ENCODE data around the gene CENPM. TPM values are rescaled to one million over a fixed set of nuclear protein-coding genes. Genes with fewer than 3 reads are reported as not detected.

CENPM gene
- total RNA-seq, 2 donors from 2014 or later, result 10.3 to 10.8 TPM

GRCh38 chr22:41966607-41967240 lies 19.8 kb upstream of the CENPM start:
- H3K4me1 ChIP-seq (replicated peaks), result no peaks in the 10 kb centered on the region
- TF ChIP-seq POLR2A (IDR thresholded peaks at IDR 0.05), result no peak
- no peak for TF ChIP-seq POLR2AphosphoS5 (IDR thresholded peaks at IDR 0.05)
- TF ChIP-seq CTCF (IDR thresholded peaks at IDR 0.05), result peak in 2 of 4 experiments; percentile 15 to 30
- WGBS, result 47% methylated on average over 8 of the region's 8 CpGs
- intact Hi-C loops (cut with DNase I), result loop anchor here (10.0 kb wide), 1 partner anchor 468 kb away; the partner anchor contains the start of gene NFAM1
- no peaks in the 10 kb centered on the region for H3K36me3 ChIP-seq
- no peaks in the 10 kb centered on the region for H3K27me3 ChIP-seq (replicated peaks; ENCODE audit: insufficient read depth)
- peak; percentile 28 for DNase-seq (ENCODE audit: low spot score)
- H3K4me3 ChIP-seq, result no peak overlapping the region
- no peak overlapping the region for H3K27ac ChIP-seq
- H3K9me3 ChIP-seq, result no peaks in the 10 kb centered on the region

- Histone ChIP-seq H3K36me3 (no peaks in the 10 kb centered on the region), H3K9me3 (no peaks in the 10 kb centered on the region), H3K4me3 (no peak overlapping the region), H3K4me1 (replicated peaks) (no peaks in the 10 kb centered on the region), H3K27ac (no peak overlapping the region), H3K27me3 (replicated peaks; ENCODE audit: insufficient read depth) (no peaks in the 10 kb centered on the region)
- no peak for DNase-seq (ENCODE audit: low spot score)
- TF ChIP-seq CTCF (IDR thresholded peaks at IDR 0.05) (no peak), POLR2A (IDR thresholded peaks at IDR 0.05) (no peak), POLR2AphosphoS5 (IDR thresholded peaks at IDR 0.05) (no peak)
- intact Hi-C loops (cut with DNase I), result loop anchor here (10.0 kb wide), 1 partner anchor 469 kb away; the partner anchor contains the start of gene NFAM1
- 98% methylated on average over 2 of the region's 2 CpGs for WGBS
Measured at GRCh38 chr22:41966225-41966606, 19.3 kb upstream of the CENPM start.

GRCh38 chr22:41964112-41964491 lies 17.1 kb upstream of the CENPM start:
- no peaks in the 10 kb centered on the region for H3K9me3 ChIP-seq
- no peaks in the 10 kb centered on the region for H3K27me3 ChIP-seq (replicated peaks; ENCODE audit: insufficient read depth)
- DNase-seq (ENCODE audit: low spot score), result no peak
- no peak for TF ChIP-seq CTCF (IDR thresholded peaks at IDR 0.05)
- no peaks in the 10 kb centered on the region for H3K36me3 ChIP-seq
- 45% methylated on average over 5 of the region's 5 CpGs for WGBS
- H3K27ac ChIP-seq, result no peak overlapping the region
- no peak overlapping the region for H3K4me3 ChIP-seq
- H3K4me1 ChIP-seq (replicated peaks), result no peaks in the 10 kb centered on the region
- intact Hi-C loops (cut with DNase I), result loop anchor here (10.0 kb wide), 1 partner anchor 471 kb away; the partner anchor contains the start of gene NFAM1

- H3K36me3 ChIP-seq, result no peaks in the 10 kb centered on the region
- no peak overlapping the region for H3K4me3 ChIP-seq
- H3K4me1 ChIP-seq (replicated peaks), result no peaks in the 10 kb centered on the region
- WGBS, result 60% methylated on average over 9 of the region's 9 CpGs
- no peak for TF ChIP-seq POLR2AphosphoS5 (IDR thresholded peaks at IDR 0.05)
- no peak for TF ChIP-seq POLR2A (IDR thresholded peaks at IDR 0.05)
- TF ChIP-seq CTCF (IDR thresholded peaks at IDR 0.05), result no peak
- H3K27ac ChIP-seq, result no peak overlapping the region
- H3K9me3 ChIP-seq, result no peaks in the 10 kb centered on the region
- H3K27me3 ChIP-seq (replicated peaks; ENCODE audit: insufficient read depth), result no peaks in the 10 kb centered on the region
- DNase-seq (ENCODE audit: low spot score), result no peak
- intact Hi-C loops (cut with DNase I), result loop anchor here (10.0 kb wide), 1 partner anchor 471 kb away; the partner anchor contains the start of gene NFAM1
Measured at GRCh38 chr22:41963453-41964111, 16.6 kb upstream of the CENPM start.

All from prostate gland (tissue), 2 donors.